Stimulated activated CD4-positive, alpha-beta T cell treated with anti-CD3 and anti-CD28 coated beads, TNF-alpha, amount 100 ng/mL, for 24 hours (primary cell): ENCODE data around the gene ABI3BP.
"Not testable (repeated sequence)": the region's sequence is repeated elsewhere in the genome, so short reads cannot be mapped to it uniquely, and the experiment has no call there.

Experiments used
- DNase-seq, 3 experiments: peaks; one replicate each; pipeline ENCODE4 v3.0.0-alpha.2; 2020; ENCODE audit warnings: low read depth in 3 of 3

The ABI3BP gene, protein sequence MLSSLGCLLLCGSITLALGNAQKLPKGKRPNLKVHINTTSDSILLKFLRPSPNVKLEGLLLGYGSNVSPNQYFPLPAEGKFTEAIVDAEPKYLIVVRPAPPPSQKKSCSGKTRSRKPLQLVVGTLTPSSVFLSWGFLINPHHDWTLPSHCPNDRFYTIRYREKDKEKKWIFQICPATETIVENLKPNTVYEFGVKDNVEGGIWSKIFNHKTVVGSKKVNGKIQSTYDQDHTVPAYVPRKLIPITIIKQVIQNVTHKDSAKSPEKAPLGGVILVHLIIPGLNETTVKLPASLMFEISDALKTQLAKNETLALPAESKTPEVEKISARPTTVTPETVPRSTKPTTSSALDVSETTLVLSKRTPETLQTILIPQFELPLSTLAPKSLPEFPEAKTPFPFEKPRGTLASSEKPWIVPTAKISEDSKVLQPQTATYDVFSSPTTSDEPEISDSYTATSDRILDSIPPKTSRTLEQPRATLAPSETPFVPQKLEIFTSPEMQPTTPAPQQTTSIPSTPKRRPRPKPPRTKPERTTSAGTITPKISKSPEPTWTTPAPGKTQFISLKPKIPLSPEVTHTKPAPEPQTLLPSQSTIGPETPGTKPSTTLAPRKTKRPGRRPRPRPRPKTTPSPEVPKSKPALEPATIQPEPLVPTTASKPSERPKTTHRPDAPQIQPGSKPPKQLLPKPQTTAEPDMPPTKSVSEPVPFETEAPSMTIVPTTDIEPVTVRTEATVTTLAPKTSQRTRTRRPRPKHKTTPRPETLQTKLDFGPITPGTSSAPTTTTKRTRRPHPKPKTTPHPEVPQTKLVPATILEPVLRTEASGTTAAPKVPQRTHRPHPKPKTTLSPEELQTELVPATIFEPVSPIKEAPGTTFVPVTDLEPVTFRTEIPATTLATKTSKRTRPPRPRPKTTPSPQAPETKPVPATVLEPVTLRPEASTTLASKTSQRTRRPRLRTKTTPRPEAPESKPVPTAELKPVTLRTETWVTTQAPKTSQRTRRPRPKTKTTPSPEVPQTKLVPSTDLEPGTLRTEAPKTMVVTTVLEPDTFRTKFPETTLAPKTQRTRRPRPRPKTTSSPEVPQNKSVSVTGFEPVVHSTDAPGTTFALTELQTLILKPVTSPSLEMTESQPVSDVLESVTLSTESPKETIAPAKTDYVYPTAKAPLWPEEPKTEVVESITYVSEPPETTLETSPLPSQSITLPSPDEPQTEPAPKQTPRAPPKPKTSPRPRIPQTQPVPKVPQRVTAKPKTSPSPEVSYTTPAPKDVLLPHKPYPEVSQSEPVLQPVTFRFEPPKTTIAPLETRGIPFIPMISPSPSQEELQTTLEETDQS (N-terminal part only)

GRCh38 chr3:100993309-100993708, at the start of gene ABI3BP:
Gene ABI3BP, minus strand, starts transcription at chr3:100993421. Its CDS starts 37 bp downstream, at chr3:100993384.
- DNase-seq: no peak

DNA sequence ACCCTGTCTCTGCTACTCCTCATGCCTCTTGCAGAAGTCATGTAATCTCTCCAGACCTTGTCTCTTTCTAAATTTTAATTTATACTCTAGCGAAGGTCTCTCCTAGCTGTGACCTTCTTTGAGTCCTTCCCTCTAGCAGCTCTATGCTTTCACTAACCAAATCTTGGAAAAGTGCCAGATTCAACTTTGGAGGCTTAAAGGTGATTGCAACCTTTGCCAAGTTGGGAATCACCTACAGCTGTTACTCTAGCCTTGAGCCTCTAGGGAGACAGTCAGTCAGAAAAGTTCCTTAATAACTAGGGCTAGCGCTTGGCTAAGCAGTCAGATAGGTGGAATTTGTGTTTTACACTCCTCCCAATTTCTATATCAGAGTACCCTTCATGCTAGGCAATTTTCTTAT, 46.1 kb upstream of the ABI3BP start:
- DNase-seq: no peak

DNA sequence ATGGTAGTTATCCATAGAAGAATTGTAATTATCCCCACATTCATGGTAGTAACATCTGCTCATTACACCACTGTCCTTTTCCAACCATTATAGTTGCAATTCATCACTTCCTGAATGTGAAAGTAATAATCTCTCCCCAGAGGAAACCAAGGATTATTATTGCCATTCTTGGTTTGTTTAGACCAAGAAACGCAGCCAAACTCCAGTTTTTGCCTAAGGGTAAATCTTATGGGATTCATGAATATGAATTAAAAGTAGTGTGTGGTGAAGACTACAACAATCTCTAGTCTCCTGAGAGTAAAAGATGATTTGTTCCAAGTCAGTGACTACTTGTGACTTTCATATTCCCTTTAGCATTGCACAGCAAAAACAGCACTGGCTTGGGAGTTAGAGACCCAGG, 45.7 kb upstream of the ABI3BP start:
- DNase-seq: no peak

GRCh38 chr3:101038393-101038792, 45.2 kb upstream of the ABI3BP start:
- no peak for DNase-seq

DNA sequence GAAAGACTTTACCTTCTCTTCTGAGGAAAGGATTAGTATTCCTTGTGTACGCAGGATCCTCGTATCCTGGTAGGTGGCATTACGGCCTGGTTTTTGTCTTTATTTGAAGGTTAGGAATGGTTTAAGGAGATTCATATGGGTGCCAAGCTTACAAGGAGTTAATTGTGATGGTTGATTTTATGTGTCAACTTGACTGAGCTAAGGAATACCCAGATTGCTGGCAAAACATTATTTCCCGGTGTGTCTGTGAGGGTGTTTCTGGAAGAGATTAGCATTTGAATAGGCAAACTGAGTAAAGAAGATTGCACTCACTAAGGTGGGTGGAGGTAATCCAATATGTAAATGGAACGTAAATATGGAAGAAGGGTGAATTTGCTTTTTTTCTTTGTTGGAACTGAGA, 44.4 kb upstream of the ABI3BP start:
- no peak for DNase-seq

GRCh38 chr3:101036676-101037075, 43.5 kb upstream of the ABI3BP start:
- DNase-seq: no peak

- DNase-seq: no peak
These were observed 43.0 kb upstream of the ABI3BP start for GRCh38 chr3:101036213-101036618.

GRCh38 chr3:101027286-101027685, 34.1 kb upstream of the ABI3BP start:
- DNase-seq: no peak

DNA sequence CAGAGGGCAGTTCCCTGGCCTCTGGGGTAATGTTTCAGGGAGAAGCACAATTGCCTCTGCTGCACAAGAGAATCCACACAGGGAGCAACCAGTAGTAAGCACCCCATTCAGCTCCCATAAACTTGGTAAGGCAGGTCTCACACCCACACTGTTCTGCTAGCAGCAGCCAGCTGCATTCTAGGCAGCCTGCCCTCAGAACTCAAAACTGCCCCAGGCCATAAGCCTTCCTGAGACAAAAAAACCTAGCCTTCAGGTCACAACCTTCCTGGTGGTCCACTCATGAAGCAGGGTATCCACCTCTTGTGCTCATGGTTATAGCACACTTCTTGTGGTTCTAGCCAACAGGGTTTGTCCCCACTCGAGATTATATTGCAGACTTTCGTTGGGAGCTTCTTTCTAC, 33.7 kb upstream of the ABI3BP start:
- DNase-seq: no peak

DNA sequence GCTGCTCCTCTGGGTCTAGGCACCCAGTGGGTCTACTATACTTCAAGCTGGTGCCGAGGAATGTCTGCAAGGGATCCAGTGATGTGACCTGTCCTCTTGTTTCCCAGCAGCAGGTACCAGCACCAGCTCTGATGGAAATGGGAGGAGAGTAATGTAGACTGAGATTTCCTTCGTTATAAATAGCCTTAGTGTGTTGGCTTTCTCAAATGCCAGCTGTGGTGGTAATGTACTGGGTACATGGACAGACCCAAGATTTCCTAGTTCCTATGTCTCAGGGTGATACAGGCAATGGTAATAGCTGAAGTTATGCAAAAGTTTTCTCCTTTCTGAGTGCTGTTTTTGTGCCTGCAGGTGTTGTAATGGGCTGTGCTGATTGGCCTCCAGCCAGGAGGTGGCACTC, 33.0 kb upstream of the ABI3BP start:
- DNase-seq: no peak

DNA sequence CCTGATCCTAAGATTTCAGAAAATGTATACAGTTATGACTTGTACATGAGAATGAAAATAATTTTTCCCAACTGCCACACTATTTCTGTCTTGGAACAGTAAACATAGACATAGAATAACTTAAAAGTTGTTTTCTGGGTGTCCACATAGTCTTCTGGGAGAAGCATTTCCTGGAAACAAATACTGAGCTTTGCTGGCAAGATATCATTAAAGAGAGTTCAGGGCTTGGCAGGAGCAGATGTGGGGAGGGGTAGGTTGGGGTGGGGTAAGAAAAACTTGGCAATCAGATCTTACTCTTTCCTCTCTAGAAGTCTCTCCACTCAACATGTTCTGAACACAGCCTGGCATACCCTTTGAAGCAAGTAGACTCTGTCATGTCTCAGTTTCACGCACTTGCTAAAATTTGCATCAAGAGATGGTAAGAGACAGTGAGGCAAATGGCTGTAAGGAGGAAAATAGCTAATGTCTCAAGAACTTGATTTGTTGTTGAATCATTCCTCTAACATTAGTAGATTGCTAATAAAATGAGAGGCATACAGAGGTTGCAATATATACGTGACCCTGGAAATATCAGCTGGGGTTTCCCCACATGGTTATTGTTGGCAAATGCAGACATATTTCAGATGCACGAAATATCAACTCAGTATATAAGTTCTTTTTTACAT, 27.3 kb upstream of the ABI3BP start:
- no peak for DNase-seq

- DNase-seq: no peak
These were observed 23.8 kb upstream of the ABI3BP start for GRCh38 chr3:101017017-101017416.

DNA sequence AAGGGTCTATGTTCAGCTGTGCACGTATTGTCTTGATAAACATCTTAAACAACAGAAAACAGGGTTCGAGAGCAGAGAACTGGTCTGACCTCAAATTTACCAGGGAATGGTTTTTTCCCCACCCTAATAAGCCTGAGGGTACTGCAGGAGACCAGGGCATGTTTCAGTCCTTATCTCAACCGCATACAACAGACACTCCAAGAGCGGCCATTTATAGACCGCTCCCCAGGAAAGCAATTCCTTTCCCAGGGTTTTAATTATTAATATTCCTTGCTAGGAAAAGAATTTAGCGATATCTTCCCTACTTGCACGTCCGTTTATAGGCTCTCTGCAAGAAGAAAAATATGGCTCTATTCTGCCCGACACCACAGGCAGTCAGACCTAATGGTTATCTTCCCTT, 19.1 kb upstream of the ABI3BP start:
- not testable (repeated sequence) for DNase-seq

GRCh38 chr3:101011136-101011535, 17.9 kb upstream of the ABI3BP start:
- DNase-seq: no peak

- no peak for DNase-seq
These were observed 17.1 kb upstream of the ABI3BP start for GRCh38 chr3:101010296-101010695.

DNA sequence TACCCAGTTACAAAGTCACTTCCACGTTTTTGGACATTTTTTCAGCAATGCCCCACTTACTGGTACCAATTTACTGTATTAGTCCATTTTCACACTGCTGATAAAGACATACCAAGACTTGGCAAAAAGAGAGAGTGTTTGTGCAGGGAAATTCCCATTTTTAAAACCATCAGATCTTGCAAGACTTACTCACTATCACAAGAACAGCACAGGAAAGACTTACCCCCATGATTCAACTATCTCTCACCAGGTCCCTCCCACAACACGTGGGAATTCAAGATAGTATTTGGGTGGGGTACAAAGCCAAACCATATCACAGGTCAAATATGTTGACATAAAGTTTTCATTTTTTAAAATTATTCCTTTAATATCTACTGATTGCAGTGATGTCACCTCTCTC, 16.2 kb upstream of the ABI3BP start:
- DNase-seq: no peak

GRCh38 chr3:100999160-100999559, 5.9 kb upstream of the ABI3BP start:
- no peak for DNase-seq

DNA sequence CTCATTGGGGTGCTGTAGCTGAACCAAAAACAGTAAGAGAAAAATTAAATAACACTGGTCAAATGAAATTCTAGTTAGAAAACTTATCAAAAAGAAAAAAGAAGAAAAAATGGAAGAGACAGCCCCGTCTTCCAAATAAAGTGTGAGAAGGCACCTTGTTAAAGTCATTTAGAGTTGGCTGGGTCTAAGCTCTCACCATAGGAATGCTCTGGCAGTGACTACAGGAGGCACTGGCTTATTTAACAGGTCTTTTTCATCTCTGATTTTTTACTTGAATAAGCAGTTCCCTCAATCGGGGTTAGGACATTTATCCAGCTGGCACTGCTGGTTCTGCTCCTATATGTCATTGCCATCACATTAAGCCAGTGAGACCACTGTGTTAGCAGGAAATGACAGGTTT, 1.6 kb upstream of the ABI3BP start:
- DNase-seq: no peak

GRCh38 chr3:100994187-100994586, 966 bp upstream of the ABI3BP start:
- no peak for DNase-seq

DNA sequence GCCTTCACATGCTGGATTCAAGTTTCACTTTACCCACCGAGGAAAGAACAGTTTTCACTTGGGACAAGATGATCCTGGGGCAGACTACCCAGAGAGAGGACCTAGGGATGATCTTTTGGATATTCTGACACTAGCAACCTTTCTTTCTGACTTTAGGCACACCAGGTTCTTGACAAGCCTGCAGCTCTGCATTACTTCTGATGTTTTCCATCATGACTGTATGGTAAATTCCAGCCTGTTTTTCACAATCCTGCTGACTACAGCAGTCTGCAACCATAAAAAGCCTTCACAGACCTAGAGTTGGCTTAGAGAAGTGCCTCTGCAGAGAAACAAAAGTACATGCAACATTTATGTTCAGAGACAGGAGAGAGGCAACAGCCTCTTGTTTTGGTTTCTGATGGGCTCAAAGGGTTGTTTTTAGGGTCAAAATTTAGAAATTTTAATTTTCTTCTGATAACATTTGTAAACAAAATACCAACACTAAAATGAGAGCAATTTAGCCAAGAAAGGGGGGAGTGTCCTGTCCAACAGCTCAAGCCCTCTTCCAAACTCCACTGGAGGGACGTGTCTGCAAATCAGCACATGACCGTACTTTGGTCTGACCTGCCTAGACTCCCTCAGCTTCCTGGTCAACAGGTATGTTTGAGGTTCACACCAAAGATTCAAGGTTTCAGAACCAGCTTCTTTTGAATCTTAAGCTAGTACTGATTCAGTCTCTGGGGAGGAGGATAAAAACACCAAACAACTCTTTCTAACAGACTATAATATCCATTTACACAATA, 799 bp downstream of the ABI3BP start:
- no peak for DNase-seq

GRCh38 chr3:100988080-100988479, 5.1 kb downstream of the ABI3BP start:
- DNase-seq: no peak
